Neural progenitor cell (in vitro differentiated cells): ENCODE results near the gene SEL1L2. TPM values are rescaled to one million over a fixed set of nuclear protein-coding genes. Genes with fewer than 3 reads are reported as not detected.

Source experiments
- DNase-seq: peaks from one replicate; pipeline ENCODE4 v3.0.0-alpha.2; 2016; ENCODE audit warnings: low spot score
- H2AFZ ChIP-seq: fragments of 200-600 bp; sonication (generic); replicated peaks from 2 replicates; pipeline ENCODE4 v1.6.1; 2016; ENCODE audit warnings: antibody characterized with exemption
- H3F3A ChIP-seq: fragments of 200-600 bp; sonication (generic); 2 replicates; pipeline ENCODE4 v1.6.1; 2016; ENCODE audit warnings: antibody characterized with exemption, low read depth
- H3K27ac ChIP-seq: fragments of 200-600 bp; sonication (generic); 2 replicates; pipeline ENCODE4 v1.5.1; 2016; ENCODE audit warnings: mild to moderate bottlenecking
- H3K27me3 ChIP-seq: fragments of 200-600 bp; sonication (generic); 2 replicates; pipeline ENCODE4 v1.6.1; 2016; ENCODE audit warnings: mild to moderate bottlenecking, moderate library complexity
- H3K36me3 ChIP-seq: fragments of 200-600 bp; sonication (generic); 2 replicates; pipeline ENCODE4 v1.5.1; 2016
- H3K4me1 ChIP-seq: fragments of 200-600 bp; sonication (generic); 2 replicates; pipeline ENCODE4 v1.6.1; 2016; ENCODE audit warnings: mixed run types
- H3K4me2 ChIP-seq: fragments of 200-600 bp; sonication (generic); 2 replicates; pipeline ENCODE4 v1.6.1; 2016
- H3K4me3 ChIP-seq: fragments of 200-600 bp; sonication (generic); 2 replicates; pipeline ENCODE4 v1.5.1; 2016
- H3K79me2 ChIP-seq: fragments of 200-600 bp; sonication (generic); 2 replicates; pipeline ENCODE4 v1.6.1; 2016; ENCODE audit warnings: low read depth
- H3K9ac ChIP-seq: fragments of 200-600 bp; sonication (generic); 2 replicates; pipeline ENCODE4 v1.6.1; 2016
- H3K9me3 ChIP-seq: fragments of 200-600 bp; sonication (generic); 2 replicates; pipeline ENCODE4 v1.5.1; 2016; ENCODE audit warnings: low read depth
- H4K20me1 ChIP-seq: fragments of 200-600 bp; sonication (generic); 2 replicates; pipeline ENCODE4 v1.6.1; 2016; ENCODE audit warnings: low read depth
- H3K27ac Mint-ChIP-seq: 3 replicates; pipeline ENCODE4 v1.8.0; 2021; ENCODE audit warnings: mixed read lengths
- H3K27me3 Mint-ChIP-seq: 2 replicates; pipeline ENCODE4 v1.8.0; 2022; ENCODE audit warnings: low read depth, mild to moderate bottlenecking, inconsistent platforms, moderate library complexity, mixed read lengths; ENCODE audit not compliant: insufficient read depth
- H3K36me3 Mint-ChIP-seq: 3 replicates; pipeline ENCODE4 v1.8.0; 2021; ENCODE audit warnings: mixed read lengths
- H3K4me1 Mint-ChIP-seq: 3 replicates; pipeline ENCODE4 v1.8.0; 2021; ENCODE audit warnings: mixed read lengths
- H3K4me3 Mint-ChIP-seq: 3 replicates; pipeline ENCODE4 v1.8.0; 2021; ENCODE audit warnings: mild to moderate bottlenecking, moderate library complexity, mixed read lengths
- H3K9me3 Mint-ChIP-seq: 3 replicates; pipeline ENCODE4 v1.8.0; 2020; ENCODE audit warnings: mixed read lengths
- CTCF ChIP-seq: fragments of 200-600 bp; sonication (generic); IDR thresholded peaks from 2 replicates; pipeline ENCODE4 v1.5.1; 2017; ENCODE audit warnings: antibody characterized with exemption, mild to moderate bottlenecking
- EZH2 ChIP-seq: fragments of 200-600 bp; sonication (generic); IDR thresholded peaks from 2 replicates; pipeline ENCODE4 v1.6.1; 2017; ENCODE audit warnings: antibody characterized with exemption, mild to moderate bottlenecking, moderate library complexity
- EZH2phosphoT487 ChIP-seq: fragments of 200-600 bp; sonication (generic); IDR thresholded peaks from 2 replicates; pipeline ENCODE4 v1.6.1; 2017; ENCODE audit warnings: antibody characterized with exemption
- total RNA-seq: library from RNA; depleted of rRNA; stranded (reverse); fragments of >200 nt; gene quantifications from 2 replicates; pipeline ENCODE4 v1.2.3, GENCODE V29; 2015; ENCODE audit warnings: low replicate concordance

SEL1L2 gene
- total RNA-seq, 1 donor from 2014 or later: 0.77 TPM

GRCh38 chr20:13814672-13815071 is 175.7 kb downstream of the SEL1L2 start:
- DNase-seq: no peak
- no peak overlapping the region for H3K27ac Mint-ChIP-seq
- TF ChIP-seq CTCF: no peak
- no peak overlapping the region for H3K4me3 ChIP-seq
- no peaks in the 10 kb centered on the region for H3K9me3 ChIP-seq
- H3K27me3 Mint-ChIP-seq: no peaks in the 10 kb centered on the region
- peaks cover under 1% of the 10 kb centered on the region for H3K36me3 ChIP-seq
- H3K36me3 Mint-ChIP-seq: peaks cover 6% of the 10 kb centered on the region
- H3K27ac ChIP-seq: no peak overlapping the region
- H3K4me3 Mint-ChIP-seq: no peak overlapping the region
- no peaks in the 10 kb centered on the region for H3K4me1 Mint-ChIP-seq
- H4K20me1 ChIP-seq: no peaks in the 10 kb centered on the region
- H3K9me3 Mint-ChIP-seq: no peaks in the 10 kb centered on the region
- no peaks in the 10 kb centered on the region for H3F3A ChIP-seq
- H3K79me2 ChIP-seq: no peaks in the 10 kb centered on the region
- H3K27me3 ChIP-seq: no peaks in the 10 kb centered on the region
- H3K9ac ChIP-seq: no peak overlapping the region
- H3K4me1 ChIP-seq: no peaks in the 10 kb centered on the region
- no peak overlapping the region for H2AFZ ChIP-seq
- H3K4me2 ChIP-seq: no peak overlapping the region

DNA sequence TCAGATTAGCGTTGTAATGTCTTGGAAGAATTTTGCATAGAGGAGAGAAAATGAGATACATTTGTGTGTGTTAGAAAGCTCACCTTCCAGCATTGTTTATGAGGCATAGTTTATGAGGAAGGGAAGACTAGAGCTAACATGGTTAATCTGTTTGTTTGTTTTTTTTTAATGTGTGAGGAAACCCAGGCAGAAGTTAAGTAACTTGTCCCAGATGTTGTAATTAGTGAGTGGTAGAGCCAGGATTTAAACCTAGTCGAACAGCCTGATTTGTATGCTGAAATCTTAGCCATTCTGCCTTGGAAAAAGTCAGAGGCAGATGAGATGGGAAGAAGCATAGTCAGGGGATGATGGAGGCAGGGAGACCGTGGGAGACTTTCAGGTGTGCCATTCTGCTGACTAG is 176.5 kb downstream of the SEL1L2 start:
- H3K4me1 Mint-ChIP-seq: no peaks in the 10 kb centered on the region
- TF ChIP-seq EZH2phosphoT487: no peak
- no peak for TF ChIP-seq CTCF
- no peak for TF ChIP-seq EZH2
- Histone ChIP-seq H3K9ac (no peak overlapping the region), H3K9me3 (no peaks in the 10 kb centered on the region), H3F3A (no peaks in the 10 kb centered on the region), H2AFZ (no peak overlapping the region), H3K36me3 (peaks cover 6% of the 10 kb centered on the region), H4K20me1 (no peaks in the 10 kb centered on the region), H3K4me1 (no peaks in the 10 kb centered on the region), H3K27me3 (no peaks in the 10 kb centered on the region), H3K4me3 (no peak overlapping the region), H3K4me2 (no peak overlapping the region), H3K27ac (no peak overlapping the region), H3K79me2 (no peaks in the 10 kb centered on the region)
- no peaks in the 10 kb centered on the region for H3K9me3 Mint-ChIP-seq
- H3K27me3 Mint-ChIP-seq: no peaks in the 10 kb centered on the region
- H3K4me3 Mint-ChIP-seq: no peak overlapping the region
- peaks cover 6% of the 10 kb centered on the region for H3K36me3 Mint-ChIP-seq
- H3K27ac Mint-ChIP-seq: no peak overlapping the region
- DNase-seq: no peak

GRCh38 chr20:13810446-13810845 is 180.0 kb downstream of the SEL1L2 start:
- Mint-ChIP-seq H3K4me1 (no peaks in the 10 kb centered on the region), H3K9me3 (no peaks in the 10 kb centered on the region), H3K27ac (no peak overlapping the region), H3K36me3 (peaks cover 4% of the 10 kb centered on the region), H3K27me3 (peaks cover 2% of the 10 kb centered on the region), H3K4me3 (no peak overlapping the region)
- Histone ChIP-seq H3K4me2 (no peak overlapping the region), H2AFZ (no peak overlapping the region), H3K4me1 (no peaks in the 10 kb centered on the region), H3K9ac (no peak overlapping the region), H3K27ac (no peak overlapping the region), H3K27me3 (no peaks in the 10 kb centered on the region), H4K20me1 (no peaks in the 10 kb centered on the region), H3K79me2 (no peaks in the 10 kb centered on the region), H3F3A (no peaks in the 10 kb centered on the region), H3K4me3 (no peak overlapping the region), H3K9me3 (no peaks in the 10 kb centered on the region), H3K36me3 (peaks cover 6% of the 10 kb centered on the region)
- DNase-seq: no peak
- no peak for TF ChIP-seq EZH2
- TF ChIP-seq EZH2phosphoT487: no peak
- TF ChIP-seq CTCF: no peak

GRCh38 chr20:13809855-13810254 is 180.6 kb downstream of the SEL1L2 start:
- no peak overlapping the region for H3K9ac ChIP-seq
- H3F3A ChIP-seq: no peaks in the 10 kb centered on the region
- Mint-ChIP-seq H3K4me1 (no peaks in the 10 kb centered on the region), H3K27me3 (peaks cover 2% of the 10 kb centered on the region), H3K36me3 (peaks cover 4% of the 10 kb centered on the region), H3K4me3 (no peak overlapping the region), H3K27ac (no peak overlapping the region), H3K9me3 (no peaks in the 10 kb centered on the region)
- no peak overlapping the region for H3K4me3 ChIP-seq
- H4K20me1 ChIP-seq: no peaks in the 10 kb centered on the region
- H2AFZ ChIP-seq: no peak overlapping the region
- H3K4me1 ChIP-seq: no peaks in the 10 kb centered on the region
- H3K27me3 ChIP-seq: no peaks in the 10 kb centered on the region
- H3K4me2 ChIP-seq: no peak overlapping the region
- TF ChIP-seq CTCF: no peak
- TF ChIP-seq EZH2: no peak
- no peak for TF ChIP-seq EZH2phosphoT487
- no peak overlapping the region for H3K27ac ChIP-seq
- no peak for DNase-seq
- H3K9me3 ChIP-seq: no peaks in the 10 kb centered on the region
- H3K36me3 ChIP-seq: peaks cover 6% of the 10 kb centered on the region
- no peaks in the 10 kb centered on the region for H3K79me2 ChIP-seq
